KMS-11 (cell line): ENCODE measurements around the gene HPCAL1.

Source experiments
- H2AFZ ChIP-seq: fragments of 200-600 bp; sonication (generic); 2 replicates; pipeline ENCODE4 v1.6.1; 2016; ENCODE audit warnings: antibody characterized with exemption, mixed run types, low read depth
- H3K27ac ChIP-seq: fragments of 200-600 bp; sonication (generic); 2 replicates; pipeline ENCODE4 v1.6.1; 2016; ENCODE audit warnings: mild to moderate bottlenecking, mixed run types
- H3K27me3 ChIP-seq: fragments of 200-600 bp; sonication (generic); 2 replicates; pipeline ENCODE4 v1.6.1; 2017; ENCODE audit warnings: mild to moderate bottlenecking, low read depth, mixed run types, moderate library complexity; ENCODE audit not compliant: insufficient read depth
- H3K36me3 ChIP-seq: fragments of 200-600 bp; sonication (generic); 2 replicates; pipeline ENCODE4 v1.6.1; 2017; ENCODE audit warnings: mild to moderate bottlenecking, mixed run types; ENCODE audit not compliant: insufficient read depth
- H3K4me1 ChIP-seq: fragments of 200-600 bp; sonication (generic); 2 replicates; pipeline ENCODE4 v1.6.1; 2016; ENCODE audit warnings: mild to moderate bottlenecking, low read depth, mixed run types; ENCODE audit not compliant: poor library complexity, severe bottlenecking
- H3K4me2 ChIP-seq: fragments of 200-600 bp; sonication (generic); 2 replicates; pipeline ENCODE4 v1.7.0; 2016; ENCODE audit warnings: mild to moderate bottlenecking, mixed run types
- H3K4me3 ChIP-seq: fragments of 200-600 bp; sonication (generic); IDR thresholded peaks from 2 replicates; pipeline ENCODE4 v1.6.1; 2017; ENCODE audit warnings: low read depth, low read length, mixed read lengths; ENCODE audit not compliant: insufficient read depth
- H3K79me2 ChIP-seq: fragments of 200-600 bp; sonication (generic); 2 replicates; pipeline ENCODE4 v1.6.1; 2016; ENCODE audit warnings: low read depth, mixed run types; ENCODE audit not compliant: insufficient read depth
- H3K9ac ChIP-seq: fragments of 200-600 bp; sonication (generic); 2 replicates; pipeline ENCODE4 v1.6.1; 2016; ENCODE audit warnings: mild to moderate bottlenecking, mixed run types
- H4K20me1 ChIP-seq: fragments of 200-600 bp; sonication (generic); 2 replicates; pipeline ENCODE4 v1.6.1; 2016; ENCODE audit warnings: mild to moderate bottlenecking, mixed run types; ENCODE audit not compliant: insufficient read depth
- TF ChIP-seq, protein P1 (sequence below): fragments of 200-600 bp; sonication (generic); conservative IDR thresholded peaks from 2 replicates; pipeline ENCODE4 v1.6.1; 2017; ENCODE audit warnings: low read depth, mild to moderate bottlenecking, antibody characterized with exemption, low read length, moderate library complexity, mixed read lengths

Gene HPCAL1

GRCh38 chr2:10311736-10312135, 9.0 kb downstream of the HPCAL1 start:
- TF ChIP-seq, protein P1, sequence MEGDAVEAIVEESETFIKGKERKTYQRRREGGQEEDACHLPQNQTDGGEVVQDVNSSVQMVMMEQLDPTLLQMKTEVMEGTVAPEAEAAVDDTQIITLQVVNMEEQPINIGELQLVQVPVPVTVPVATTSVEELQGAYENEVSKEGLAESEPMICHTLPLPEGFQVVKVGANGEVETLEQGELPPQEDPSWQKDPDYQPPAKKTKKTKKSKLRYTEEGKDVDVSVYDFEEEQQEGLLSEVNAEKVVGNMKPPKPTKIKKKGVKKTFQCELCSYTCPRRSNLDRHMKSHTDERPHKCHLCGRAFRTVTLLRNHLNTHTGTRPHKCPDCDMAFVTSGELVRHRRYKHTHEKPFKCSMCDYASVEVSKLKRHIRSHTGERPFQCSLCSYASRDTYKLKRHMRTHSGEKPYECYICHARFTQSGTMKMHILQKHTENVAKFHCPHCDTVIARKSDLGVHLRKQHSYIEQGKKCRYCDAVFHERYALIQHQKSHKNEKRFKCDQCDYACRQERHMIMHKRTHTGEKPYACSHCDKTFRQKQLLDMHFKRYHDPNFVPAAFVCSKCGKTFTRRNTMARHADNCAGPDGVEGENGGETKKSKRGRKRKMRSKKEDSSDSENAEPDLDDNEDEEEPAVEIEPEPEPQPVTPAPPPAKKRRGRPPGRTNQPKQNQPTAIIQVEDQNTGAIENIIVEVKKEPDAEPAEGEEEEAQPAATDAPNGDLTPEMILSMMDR = no peak
- H3K9ac ChIP-seq = no peak overlapping the region
- H3K27me3 ChIP-seq = no peaks in the 10 kb centered on the region
- H4K20me1 ChIP-seq = no peaks in the 10 kb centered on the region
- H3K4me2 ChIP-seq = no peak overlapping the region
- no peaks in the 10 kb centered on the region for H3K4me1 ChIP-seq
- H2AFZ ChIP-seq = no peak overlapping the region
- no peaks in the 10 kb centered on the region for H3K79me2 ChIP-seq
- no peaks in the 10 kb centered on the region for H3K36me3 ChIP-seq
- H3K27ac ChIP-seq = no peak overlapping the region
- H3K4me3 ChIP-seq = no peak overlapping the region

- no peaks in the 10 kb centered on the region for H4K20me1 ChIP-seq
- H3K27ac ChIP-seq = no peak overlapping the region
- no peaks in the 10 kb centered on the region for H3K4me1 ChIP-seq
- no peaks in the 10 kb centered on the region for H3K36me3 ChIP-seq
- no peaks in the 10 kb centered on the region for H3K27me3 ChIP-seq
- TF ChIP-seq, protein P1 = no peak
- H3K4me3 ChIP-seq = no peak overlapping the region
- no peaks in the 10 kb centered on the region for H3K79me2 ChIP-seq
- no peak overlapping the region for H3K9ac ChIP-seq
- H3K4me2 ChIP-seq = no peak overlapping the region
- no peak overlapping the region for H2AFZ ChIP-seq
These were observed 9.8 kb downstream of the HPCAL1 start for GRCh38 chr2:10312437-10312957.

- no peaks in the 10 kb centered on the region for H3K79me2 ChIP-seq
- no peak overlapping the region for H3K4me2 ChIP-seq
- H3K4me3 ChIP-seq = no peak overlapping the region
- no peaks in the 10 kb centered on the region for H3K4me1 ChIP-seq
- H4K20me1 ChIP-seq = no peaks in the 10 kb centered on the region
- TF ChIP-seq, protein P1 = no peak
- H2AFZ ChIP-seq = no peak overlapping the region
- no peaks in the 10 kb centered on the region for H3K36me3 ChIP-seq
- H3K27me3 ChIP-seq = no peaks in the 10 kb centered on the region
- no peak overlapping the region for H3K27ac ChIP-seq
- H3K9ac ChIP-seq = no peak overlapping the region
These were observed 13.6 kb downstream of the HPCAL1 start for GRCh38 chr2:10316336-10316735.

DNA sequence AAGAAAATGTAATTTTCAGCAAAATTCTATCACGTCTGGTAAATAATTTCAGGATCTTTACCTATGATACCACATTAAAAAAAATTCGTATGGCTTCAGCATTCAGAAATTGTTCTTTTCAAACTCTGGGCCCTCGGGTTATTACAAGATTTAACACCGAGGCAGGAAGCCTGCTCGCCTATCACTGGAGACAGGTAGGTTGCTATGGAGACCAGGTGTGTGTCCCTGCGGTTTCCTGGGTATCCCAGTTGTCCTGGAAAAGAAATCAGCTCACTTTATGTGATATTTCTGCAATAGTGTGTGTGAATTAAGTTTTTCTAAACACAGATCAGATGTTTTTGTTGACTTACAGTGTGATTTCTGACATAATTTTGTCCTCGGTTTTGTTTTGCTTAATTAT, 14.2 kb downstream of the HPCAL1 start:
- H3K9ac ChIP-seq = no peak overlapping the region
- H3K4me1 ChIP-seq = no peaks in the 10 kb centered on the region
- no peaks in the 10 kb centered on the region for H3K79me2 ChIP-seq
- no peaks in the 10 kb centered on the region for H4K20me1 ChIP-seq
- no peaks in the 10 kb centered on the region for H3K27me3 ChIP-seq
- no peaks in the 10 kb centered on the region for H3K36me3 ChIP-seq
- no peak overlapping the region for H3K4me2 ChIP-seq
- H3K27ac ChIP-seq = no peak overlapping the region
- H2AFZ ChIP-seq = no peak overlapping the region
- H3K4me3 ChIP-seq = no peak overlapping the region
- TF ChIP-seq, protein P1 = no peak
